ENCODE results near the gene COMP. TPM values are rescaled to one million over a fixed set of nuclear protein-coding genes. Genes with fewer than 3 reads are reported as not detected.
A peak's percentile ranks its signal among the peaks of the same experiment; 100 is the strongest.

Gene COMP
- polyA plus RNA-seq, 1 of the 3 experiments (the other 2 are of a cell fraction), result 0.26 TPM

- no peak overlapping the region for H2AFZ ChIP-seq (ENCODE audit: low read depth)
- H3K4me2 ChIP-seq, result no peak overlapping the region
- POLR2A ChIA-PET, result no interaction called here
- WGBS (ENCODE audit: low lambda C conversion rate), result 95% methylated on average over 16 of the region's 27 CpGs
- peak overlapping the region in 1 of 2 experiments; percentile 39; a peak in 1 of 4 replicates for H3K27ac ChIP-seq (ENCODE audit: low read depth in 2 of 2, low read length in 1 of 2)
- DNase-seq, result peak; percentile 81
- H3K9me2 ChIP-seq, result no peaks in the 10 kb centered on the region
- H3K9me3 ChIP-seq, result no peaks in the 10 kb centered on the region
- H3K4me3 ChIP-seq (ENCODE audit: low read depth in 2 of 2, low read length in 1 of 2), result no peak overlapping the region
- H3K4me1 ChIP-seq (ENCODE audit: control insufficient read depth in 1 of 2, insufficient read depth in 2 of 2, low read depth in 1 of 2, low read length in 1 of 2), result peaks cover 0 to 67% of the 10 kb centered on the region in 2 experiments; a peak in 2 of 4 replicates
- no peaks in the 10 kb centered on the region for H3F3A ChIP-seq (replicated peaks; ENCODE audit: insufficient read depth)
- no peak overlapping the region for H3K9ac ChIP-seq
- H3K79me2 ChIP-seq (ENCODE audit: insufficient read depth), result no peaks in the 10 kb centered on the region
- no peaks in the 10 kb centered on the region for H3K27me3 ChIP-seq (ENCODE audit: insufficient read depth)
- CTCF ChIA-PET, result interaction anchor here (0.6 to 1.9 kb wide), 3 partner anchors 8 to 142 kb away, joined by 3 to 5 read pairs (median 3); no protein-coding TSS in a partner anchor
- peaks cover 2% of the 10 kb centered on the region; the same call in 1 of the 2 replicates for H4K20me1 ChIP-seq (ENCODE audit: insufficient read depth)
- no peak for TF ChIP-seq FOSL2 (IDR thresholded peaks at IDR 0.05; ENCODE audit: borderline replicate concordance, low read depth)
- no peak for TF ChIP-seq POLR2AphosphoS5 (IDR thresholded peaks at IDR 0.05; ENCODE audit: low read depth, low read length)
- TF ChIP-seq USF1 (IDR thresholded peaks at IDR 0.05; ENCODE audit: borderline replicate concordance, low read depth), result no peak
- TF ChIP-seq RCOR1 (IDR thresholded peaks at IDR 0.05; ENCODE audit: low read length), result no peak
- no peak for TF ChIP-seq RFX5 (IDR thresholded peaks at IDR 0.05; ENCODE audit: low read length)
- TF ChIP-seq NRF1 (IDR thresholded peaks at IDR 0.05; ENCODE audit: low read depth, low read length), result no peak
- no peak for TF ChIP-seq YY1 (IDR thresholded peaks at IDR 0.05; ENCODE audit: low read depth)
- no peak for TF ChIP-seq RAD21 (IDR thresholded peaks at IDR 0.05; ENCODE audit: low read length)
- no peak for TF ChIP-seq GABPA (IDR thresholded peaks at IDR 0.05; ENCODE audit: low read depth)
- no peak for TF ChIP-seq TCF12 (IDR thresholded peaks at IDR 0.05)
- TF ChIP-seq EZH2phosphoT487 (IDR thresholded peaks at IDR 0.05; ENCODE audit: borderline replicate concordance, low read depth), result no peak
- TF ChIP-seq PBX3 (IDR thresholded peaks at IDR 0.05), result no peak
- TF ChIP-seq FOXJ3 (CRISPR knock-in tag; IDR thresholded peaks at IDR 0.05), result 0 out of 2 replicates have a peak, but pooled peaks have one; percentile 35
- TF ChIP-seq, protein P1, sequence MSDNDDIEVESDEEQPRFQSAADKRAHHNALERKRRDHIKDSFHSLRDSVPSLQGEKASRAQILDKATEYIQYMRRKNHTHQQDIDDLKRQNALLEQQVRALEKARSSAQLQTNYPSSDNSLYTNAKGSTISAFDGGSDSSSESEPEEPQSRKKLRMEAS (IDR thresholded peaks at IDR 0.05; ENCODE audit: low read depth), result no peak
- no peak for TF ChIP-seq NFIC (IDR thresholded peaks at IDR 0.05; ENCODE audit: borderline replicate concordance)
- no peak for TF ChIP-seq ZBTB33 (IDR thresholded peaks at IDR 0.05; ENCODE audit: borderline replicate concordance, low read depth)
- no peak for TF ChIP-seq JUND (IDR thresholded peaks at IDR 0.05)
- no peak; the same call in 1 of the 2 replicates for TF ChIP-seq SMC3 (IDR thresholded peaks at IDR 0.05; ENCODE audit: low read depth, low read length)
- TF ChIP-seq SIN3A (IDR thresholded peaks at IDR 0.05; ENCODE audit: borderline replicate concordance, low read depth, low read length), result no peak
- 0 out of 4 replicates have a peak, but pooled peaks of 1 of the 2 experiments have one; percentile 8 for TF ChIP-seq EP300 (IDR thresholded peaks at IDR 0.05; ENCODE audit: borderline replicate concordance in 1 of 2, low read depth in 1 of 2, low read length in 1 of 2)
- TF ChIP-seq MEF2A (IDR thresholded peaks at IDR 0.05; ENCODE audit: borderline replicate concordance, low read depth), result no peak
- peak; percentile 42; the same call in 1 of the 2 replicates for TF ChIP-seq MXI1 (IDR thresholded peaks at IDR 0.05; ENCODE audit: low read depth, low read length)
- no peak for TF ChIP-seq CHD2 (IDR thresholded peaks at IDR 0.05; ENCODE audit: low read length, partially characterized antibody)
- TF ChIP-seq RXRA (IDR thresholded peaks at IDR 0.05; ENCODE audit: borderline replicate concordance, low read depth), result no peak
- TF ChIP-seq GATA2 (CRISPR knock-in tag; IDR thresholded peaks at IDR 0.05), result no peak
- H3K36me3 ChIP-seq (replicated peaks in 1 of 2; ENCODE audit: control insufficient read depth in 1 of 2, insufficient read depth in 2 of 2, low read length in 1 of 2), result no peaks in the 10 kb centered on the region
These were observed 54.4 kb downstream of the COMP start for GRCh38 chr19:18736415-18737336.

All from SK-N-SH (cell line).